RWPE2 (cell line): Measurements from ENCODE around the gene CCDC92.
A peak's percentile ranks its signal among the peaks of the same experiment; 100 is the strongest.

ENCODE experiments used
- ATAC-seq: fragments of 200-7000 bp; cut with Tn5 transposase; 3 replicates; pipeline ENCODE4 v1.9.1; 2021; ENCODE audit warnings: low read depth
- DNase-seq: peaks from one replicate; pipeline ENCODE4 v3.0.0-alpha.2; 2020; ENCODE audit warnings: low spot score
- H3K27ac ChIP-seq: fragments of 450-650 bp; 2 replicates; pipeline ENCODE4 v1.5.1; 2017; ENCODE audit warnings: mild to moderate bottlenecking; ENCODE audit not compliant: poor library complexity, severe bottlenecking
- H3K27me3 ChIP-seq: fragments of 250-450 bp; sonication (Bioruptor Pico); 2 replicates; pipeline ENCODE4 v1.5.1; 2021; ENCODE audit warnings: mild to moderate bottlenecking, moderate library complexity; ENCODE audit not compliant: insufficient read depth, poor library complexity, severe bottlenecking
- H3K36me3 ChIP-seq: fragments of 250-450 bp; sonication (Bioruptor Pico); 2 replicates; pipeline ENCODE4 v1.5.1; 2020; ENCODE audit warnings: low read depth, mild to moderate bottlenecking, moderate library complexity
- H3K4me1 ChIP-seq: fragments of 250-450 bp; sonication (Bioruptor Pico); 2 replicates; pipeline ENCODE4 v1.5.1; 2021; ENCODE audit warnings: mild to moderate bottlenecking, moderate library complexity; ENCODE audit not compliant: insufficient read depth, poor library complexity, severe bottlenecking
- H3K4me3 ChIP-seq: fragments of 250-450 bp; sonication (Bioruptor Pico); 2 replicates; pipeline ENCODE4 v1.5.1; 2021; ENCODE audit warnings: mild to moderate bottlenecking, moderate library complexity; ENCODE audit not compliant: severe bottlenecking
- H3K9me3 ChIP-seq: fragments of 250-450 bp; sonication (Bioruptor Pico); 2 replicates; pipeline ENCODE4 v1.5.1; 2021; ENCODE audit warnings: mild to moderate bottlenecking, moderate library complexity; ENCODE audit not compliant: severe bottlenecking
- CTCF ChIP-seq: fragments of 450-650 bp; IDR thresholded peaks from one replicate; pipeline ENCODE4 v1.5.1; 2017; ENCODE audit warnings: mild to moderate bottlenecking, moderate library complexity; ENCODE audit not compliant: poor library complexity, severe bottlenecking

CCDC92 gene

GRCh38 chr12:123896767-123897166, 75.9 kb downstream of the CCDC92 start:
- TF ChIP-seq CTCF = no peak
- ATAC-seq = no peak
- Histone ChIP-seq H3K4me3 (no peak overlapping the region), H3K4me1 (no peaks in the 10 kb centered on the region), H3K36me3 (no peaks in the 10 kb centered on the region), H3K27ac (no peak overlapping the region), H3K27me3 (no peaks in the 10 kb centered on the region), H3K9me3 (no peaks in the 10 kb centered on the region)
- no peak for DNase-seq

DNA sequence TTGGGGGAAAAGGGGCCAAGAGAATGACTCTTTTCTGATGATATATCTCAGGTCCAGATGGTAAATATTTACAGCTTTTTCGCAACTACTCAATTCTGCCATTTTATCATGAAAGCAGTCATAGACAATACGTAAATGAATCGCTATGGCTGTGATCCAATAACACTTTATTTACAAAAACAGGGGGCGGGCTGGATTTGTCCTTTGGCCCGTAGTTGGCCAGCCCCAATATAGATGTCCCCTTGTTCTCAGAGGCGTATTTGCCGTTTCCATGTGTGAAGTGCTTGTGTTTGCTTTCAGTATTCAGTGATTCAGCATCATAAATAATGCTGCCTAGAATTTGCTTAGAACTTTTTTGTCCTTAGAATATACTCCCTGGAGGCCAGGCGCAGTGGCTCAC, 77.2 kb downstream of the CCDC92 start:
- ATAC-seq (no peak), DNase-seq (peak; percentile 6)
- H3K4me1 ChIP-seq = no peaks in the 10 kb centered on the region
- TF ChIP-seq CTCF = no peak
- H3K27me3 ChIP-seq = no peaks in the 10 kb centered on the region
- H3K27ac ChIP-seq = no peak overlapping the region
- H3K36me3 ChIP-seq = no peaks in the 10 kb centered on the region
- H3K9me3 ChIP-seq = no peaks in the 10 kb centered on the region
- no peak overlapping the region for H3K4me3 ChIP-seq

DNA sequence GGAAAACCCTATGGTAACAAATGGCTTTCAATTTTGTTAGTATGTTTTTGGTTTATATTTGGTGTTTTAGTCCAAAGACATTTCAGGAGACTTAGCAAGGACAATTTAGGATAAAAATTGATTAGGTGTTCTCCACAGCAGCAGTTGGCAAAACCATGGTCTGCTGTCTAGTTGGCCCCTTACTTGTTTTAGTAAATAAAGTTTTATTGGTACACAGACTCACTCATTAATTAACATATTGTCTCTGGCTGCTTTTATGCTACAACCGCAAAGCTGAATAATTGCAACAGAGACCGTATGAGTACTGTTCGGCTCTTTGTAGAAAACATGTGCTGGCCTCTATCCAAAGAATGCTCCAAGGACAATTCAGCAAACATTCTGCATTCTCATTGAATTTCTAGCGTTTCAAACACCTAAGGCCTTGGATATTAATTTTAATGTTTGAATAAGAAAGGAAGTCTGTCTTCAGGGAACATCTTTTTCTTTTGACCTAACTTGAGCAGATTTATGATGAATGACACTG, 77.7 kb downstream of the CCDC92 start:
- H3K4me1 ChIP-seq = no peaks in the 10 kb centered on the region
- no peaks in the 10 kb centered on the region for H3K27me3 ChIP-seq
- ATAC-seq = no peak
- no peak overlapping the region for H3K27ac ChIP-seq
- no peak for TF ChIP-seq CTCF
- no peaks in the 10 kb centered on the region for H3K36me3 ChIP-seq
- no peaks in the 10 kb centered on the region for H3K9me3 ChIP-seq
- no peak for DNase-seq
- H3K4me3 ChIP-seq = no peak overlapping the region

GRCh38 chr12:123893276-123893675, 79.4 kb downstream of the CCDC92 start:
- peak; percentile 45 for DNase-seq
- TF ChIP-seq CTCF = no peak
- no peak for ATAC-seq
- H3K36me3 ChIP-seq = no peaks in the 10 kb centered on the region
- H3K4me1 ChIP-seq = no peaks in the 10 kb centered on the region
- no peaks in the 10 kb centered on the region for H3K27me3 ChIP-seq
- no peak overlapping the region for H3K4me3 ChIP-seq
- no peak overlapping the region for H3K27ac ChIP-seq
- H3K9me3 ChIP-seq = no peaks in the 10 kb centered on the region

DNA sequence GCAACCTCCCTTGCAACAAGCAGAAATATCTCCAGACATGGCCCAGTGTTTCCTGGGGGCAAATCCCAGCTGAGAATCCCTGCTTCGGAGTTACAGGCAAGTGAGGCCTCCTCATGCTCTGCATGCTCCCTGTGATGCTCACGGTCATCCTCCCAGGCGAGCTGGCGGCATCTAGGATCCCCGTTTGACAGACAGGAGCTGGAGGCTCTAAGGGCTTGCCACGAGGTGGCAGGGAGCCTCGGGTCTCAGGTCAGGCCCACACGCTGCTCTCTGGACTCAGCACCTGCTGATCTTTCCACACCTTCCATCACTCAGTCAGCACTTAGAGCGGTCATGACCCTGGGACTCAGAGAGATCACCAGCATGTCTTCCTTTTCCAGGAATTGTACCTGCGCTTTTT, 79.8 kb downstream of the CCDC92 start:
- TF ChIP-seq CTCF = no peak
- Histone ChIP-seq H3K4me1 (no peaks in the 10 kb centered on the region), H3K36me3 (no peaks in the 10 kb centered on the region), H3K9me3 (no peaks in the 10 kb centered on the region), H3K4me3 (no peak overlapping the region), H3K27ac (no peak overlapping the region), H3K27me3 (no peaks in the 10 kb centered on the region)
- ATAC-seq (no peak), DNase-seq (peak; percentile 35)
